Pulmonary artery endothelial cell (primary cell): ENCODE results near the gene TIRAP. TPM values are rescaled to one million over a fixed set of nuclear protein-coding genes. Genes with fewer than 3 reads are reported as not detected.

Source experiments
- DNase-seq: peaks from one replicate; pipeline ENCODE4 v3.0.0-alpha.2; 2011; ENCODE audit warnings: low read depth, low spot score
- total RNA-seq: library from RNA; depleted of rRNA; stranded (reverse); fragments of >200 nt; gene quantifications from 2 replicates; pipeline ENCODE4 v1.2.3, GENCODE V29; 2014

The TIRAP gene
- total RNA-seq, 1 donor from 2014 or later, result 3.2 TPM

- no peak for DNase-seq
Observed at GRCh38 chr11:126341760-126342161, 58.9 kb downstream of the TIRAP start.

DNA sequence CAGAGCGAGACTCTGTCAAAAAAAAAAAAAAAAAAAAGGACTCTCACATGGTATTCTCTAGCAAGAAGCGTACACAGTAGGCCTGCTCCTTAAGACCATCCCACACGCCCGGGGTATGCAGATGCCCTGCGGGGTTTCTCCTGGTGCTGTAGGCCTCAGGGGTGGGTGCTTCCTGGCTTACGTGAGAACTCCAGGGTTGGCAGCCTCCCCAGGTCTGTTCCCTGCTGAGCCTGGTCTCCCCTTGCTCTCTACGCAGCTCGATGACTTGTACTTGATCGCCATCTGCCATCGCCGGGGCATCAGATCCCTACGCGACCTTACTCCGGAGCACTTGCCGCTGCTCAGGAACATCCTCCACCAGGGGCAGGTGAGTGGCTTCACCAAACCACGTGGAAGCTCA lies 60.2 kb downstream of the TIRAP start:
- DNase-seq, result no peak

Other genes starting within 250 kb of the TIRAP start
- gene CDON, start 220.2 kb upstream of the TIRAP start, total RNA-seq, result 1.4 and 1.8 TPM in 2 replicates
- 46.7 TPM in 2 replicates for gene RPUSD4, start 71.4 kb upstream of the TIRAP start, total RNA-seq
- gene FAM118B, start 71.3 kb upstream of the TIRAP start, total RNA-seq, result 25.6 and 31.0 TPM in 2 replicates
- 47.7 and 63.7 TPM in 2 replicates for gene SRPRA, start 14.2 kb upstream of the TIRAP start, total RNA-seq
- 12.5 and 15.5 TPM in 2 replicates for gene FOXRED1, start 13.9 kb upstream of the TIRAP start, total RNA-seq
- gene DCPS, start 21.0 kb downstream of the TIRAP start, total RNA-seq, result 13.6 and 15.2 TPM in 2 replicates
- gene ST3GAL4, start 72.6 kb downstream of the TIRAP start, total RNA-seq, result 28.2 and 45.3 TPM in 2 replicates